SJSA1 (cell line): ENCODE results near the gene MEIOB. TPM values are rescaled to one million over a fixed set of nuclear protein-coding genes. Genes with fewer than 3 reads are reported as not detected.
"Not testable (repeated sequence)": the region's sequence is repeated elsewhere in the genome, so short reads cannot be mapped to it uniquely, and the experiment has no call there.

Experiments used
- DNase-seq, 2 experiments: peaks; one replicate each; pipeline ENCODE4 v3.0.0-alpha.2; 2015 to 2020; ENCODE audit warnings: low spot score in 2 of 2, low read depth in 1 of 2
- H3K27ac ChIP-seq: fragments of 250-450 bp; sonication (Bioruptor Pico); 2 replicates; pipeline ENCODE4 v1.5.1; 2020; ENCODE audit warnings: mild to moderate bottlenecking, moderate library complexity
- H3K27me3 ChIP-seq: fragments of 250-450 bp; sonication (Bioruptor Pico); replicated peaks from 2 replicates; pipeline ENCODE4 v1.5.1; 2020; ENCODE audit warnings: mild to moderate bottlenecking, moderate library complexity
- H3K36me3 ChIP-seq: fragments of 250-450 bp; sonication (Bioruptor Pico); 2 replicates; pipeline ENCODE4 v1.5.1; 2020; ENCODE audit warnings: mild to moderate bottlenecking
- H3K4me1 ChIP-seq: fragments of 250-450 bp; sonication (Bioruptor Pico); replicated peaks from 2 replicates; pipeline ENCODE4 v1.6.1; 2021; ENCODE audit warnings: mild to moderate bottlenecking
- H3K4me3 ChIP-seq: fragments of 250-450 bp; sonication (Bioruptor Pico); 2 replicates; pipeline ENCODE4 v1.5.1; 2020; ENCODE audit warnings: mild to moderate bottlenecking
- H3K9me3 ChIP-seq: fragments of 250-450 bp; sonication (Bioruptor Pico); replicated peaks from 2 replicates; pipeline ENCODE4 v1.5.1; 2020; ENCODE audit warnings: mild to moderate bottlenecking
- total RNA-seq: library from RNA; depleted of rRNA; stranded (reverse); fragments of >200 nt; shearing (Covaris generic); gene quantifications from 2 replicates; pipeline ENCODE4 v1.2.3, GENCODE V29; 2014; rRNA removed

MEIOB gene
- total RNA-seq: not detected in 2 replicates

- 0 out of 2 replicates have a peak, but pooled peaks cover 4% of the 10 kb centered on the region for H3K9me3 ChIP-seq
- peaks cover 9% of the 10 kb centered on the region for H3K4me1 ChIP-seq
- no peaks in the 10 kb centered on the region for H3K36me3 ChIP-seq
- peak in 1 of 2 experiments; percentile 42 for DNase-seq
- no peak within 1 kb of the TSS for H3K4me3 ChIP-seq
- peaks cover 40% of the 10 kb centered on the region for H3K27me3 ChIP-seq
- no peak within 1 kb of the TSS for H3K27ac ChIP-seq
These were observed at the start of gene MEIOB for GRCh38 chr16:1871974-1872635. Gene MEIOB (minus strand): TSS chr16:1872164. CDS start chr16:1868175, 3,989 bp downstream.

GRCh38 chr16:1920727-1921171, 48.8 kb upstream of the MEIOB start:
- Histone ChIP-seq H3K4me3 (no peak overlapping the region), H3K36me3 (no peaks in the 10 kb centered on the region), H3K4me1 (peaks cover 8% of the 10 kb centered on the region), H3K9me3 (no peaks in the 10 kb centered on the region), H3K27ac (no peak overlapping the region), H3K27me3 (peaks cover 66% of the 10 kb centered on the region)
- peak in 1 of 2 experiments; percentile 22 for DNase-seq

- H3K4me3 ChIP-seq, H3K36me3 ChIP-seq, H3K4me1 ChIP-seq, H3K9me3 ChIP-seq, DNase-seq, H3K27ac ChIP-seq: not testable (repeated sequence)
- peaks cover 72% of the 10 kb centered on the region for H3K27me3 ChIP-seq
These were observed 48.2 kb upstream of the MEIOB start for GRCh38 chr16:1920122-1920521.

- no peak for DNase-seq
- H3K27ac ChIP-seq: no peak overlapping the region
- peaks cover 79% of the 10 kb centered on the region for H3K27me3 ChIP-seq
- H3K4me3 ChIP-seq: no peak overlapping the region
- no peaks in the 10 kb centered on the region for H3K36me3 ChIP-seq
- peaks cover 8% of the 10 kb centered on the region for H3K4me1 ChIP-seq
- no peaks in the 10 kb centered on the region for H3K9me3 ChIP-seq
These were observed 47.5 kb upstream of the MEIOB start for GRCh38 chr16:1919327-1919998.

GRCh38 chr16:1918351-1919326, 46.7 kb upstream of the MEIOB start, which contains the start of gene HS3ST6:
Gene HS3ST6 (minus strand): TSS chr16:1918415. CDS start chr16:1918323, 92 bp downstream.
- Histone ChIP-seq H3K27ac (no peak within 1 kb of the TSS), H3K27me3 (peaks cover 83% of the 10 kb centered on the region), H3K36me3 (no peaks in the 10 kb centered on the region), H3K9me3 (no peaks in the 10 kb centered on the region), H3K4me1 (peaks cover 5% of the 10 kb centered on the region), H3K4me3 (no peak within 1 kb of the TSS)
- no peak for DNase-seq

GRCh38 chr16:1917665-1918350, 45.8 kb upstream of the MEIOB start:
- peaks cover 84% of the 10 kb centered on the region for H3K27me3 ChIP-seq
- no peak for DNase-seq
- no peak overlapping the region for H3K27ac ChIP-seq
- no peaks in the 10 kb centered on the region for H3K4me1 ChIP-seq
- H3K36me3 ChIP-seq: no peaks in the 10 kb centered on the region
- H3K4me3 ChIP-seq: no peak overlapping the region
- H3K9me3 ChIP-seq: no peaks in the 10 kb centered on the region

- Histone ChIP-seq H3K4me3 (no peak overlapping the region), H3K27ac (no peak overlapping the region), H3K4me1 (no peaks in the 10 kb centered on the region), H3K36me3 (no peaks in the 10 kb centered on the region), H3K9me3 (no peaks in the 10 kb centered on the region), H3K27me3 (peaks cover 84% of the 10 kb centered on the region)
- no peak for DNase-seq
These were observed 45.2 kb upstream of the MEIOB start for GRCh38 chr16:1917056-1917664.

GRCh38 chr16:1916640-1916990, 44.7 kb upstream of the MEIOB start:
- Histone ChIP-seq H3K27ac (no peak overlapping the region), H3K36me3 (no peaks in the 10 kb centered on the region), H3K4me1 (no peaks in the 10 kb centered on the region), H3K9me3 (no peaks in the 10 kb centered on the region), H3K4me3 (no peak overlapping the region), H3K27me3 (peaks cover 79% of the 10 kb centered on the region)
- DNase-seq: no peak

GRCh38 chr16:1915732-1916639, 44.0 kb upstream of the MEIOB start:
- no peaks in the 10 kb centered on the region for H3K9me3 ChIP-seq
- DNase-seq: no peak
- H3K4me1 ChIP-seq: no peaks in the 10 kb centered on the region
- H3K36me3 ChIP-seq: no peaks in the 10 kb centered on the region
- no peak overlapping the region for H3K4me3 ChIP-seq
- peaks cover 73% of the 10 kb centered on the region for H3K27me3 ChIP-seq
- H3K27ac ChIP-seq: no peak overlapping the region

GRCh38 chr16:1914988-1915387, 43.0 kb upstream of the MEIOB start:
- Histone ChIP-seq H3K36me3 (no peaks in the 10 kb centered on the region), H3K4me3 (no peak overlapping the region), H3K9me3 (no peaks in the 10 kb centered on the region), H3K27ac (no peak overlapping the region), H3K27me3 (peaks cover 66% of the 10 kb centered on the region), H3K4me1 (no peaks in the 10 kb centered on the region)
- DNase-seq: no peak

GRCh38 chr16:1914084-1914608, 42.2 kb upstream of the MEIOB start:
- H3K27me3 ChIP-seq: peaks cover 64% of the 10 kb centered on the region
- H3K36me3 ChIP-seq: no peaks in the 10 kb centered on the region
- DNase-seq: peak in 1 of 2 experiments; percentile 43
- H3K4me1 ChIP-seq: no peaks in the 10 kb centered on the region
- no peaks in the 10 kb centered on the region for H3K9me3 ChIP-seq
- H3K27ac ChIP-seq: no peak overlapping the region
- H3K4me3 ChIP-seq: no peak overlapping the region
